ENCODE data around the gene USP13. TPM values are rescaled to one million over a fixed set of nuclear protein-coding genes. Genes with fewer than 3 reads are reported as not detected.

USP13 gene
- total and polyA plus RNA-seq, 2 of the 13 experiments (the other 11 are each of a cell fraction or from before 2014, with no cell fraction given): 15.9 to 36.7 TPM

DNA sequence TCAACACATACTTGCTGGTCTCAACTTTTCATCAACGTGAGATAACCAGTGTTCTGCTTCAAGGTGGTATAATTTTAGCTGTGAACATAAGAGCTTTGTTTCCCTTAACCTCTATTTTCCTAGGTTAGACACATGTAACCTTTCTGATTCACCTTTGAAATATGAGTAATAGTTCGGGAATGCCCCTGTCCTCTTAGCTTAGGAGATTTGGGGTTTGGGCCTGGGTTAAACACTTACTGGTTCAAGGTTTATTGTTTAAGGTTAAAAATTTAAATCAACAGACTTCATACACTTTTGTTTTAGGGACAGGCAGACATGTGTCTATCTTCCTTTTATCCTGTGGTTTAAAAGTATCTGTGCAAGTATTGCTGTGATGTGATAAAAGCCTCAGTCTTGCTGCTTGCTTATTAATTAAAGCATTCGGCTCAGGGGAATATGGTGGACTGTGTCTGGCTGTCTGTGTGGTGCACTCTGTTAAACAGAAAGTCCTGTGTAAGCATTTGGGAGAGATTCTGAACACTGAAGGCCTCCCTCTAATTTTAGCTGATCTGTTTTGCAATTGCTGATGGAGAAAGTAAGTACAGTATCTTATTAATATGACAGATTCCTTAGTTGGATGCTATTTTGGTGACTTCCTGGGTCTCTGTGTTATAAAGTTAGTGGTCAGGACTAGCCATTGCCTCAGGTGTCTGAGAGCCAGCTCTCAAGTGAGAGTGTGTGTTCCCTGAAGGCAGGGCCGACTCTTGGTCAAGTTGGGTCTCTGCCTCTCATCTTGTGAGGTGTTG is 81.8 kb downstream of the USP13 start (continued):
- no peak; the same call in 1 of the 2 replicates for TF ChIP-seq SOX13 (IDR thresholded peaks at IDR 0.05)
- peak in 1 of 2 experiments; percentile 90; a peak in 2 of 4 replicates for TF ChIP-seq SOX13 (CRISPR knock-in tag; conservative IDR thresholded peaks at IDR 0.05 in 1 of 2, IDR thresholded peaks at IDR 0.05 in 1 of 2)
- TF ChIP-seq, protein P1, sequence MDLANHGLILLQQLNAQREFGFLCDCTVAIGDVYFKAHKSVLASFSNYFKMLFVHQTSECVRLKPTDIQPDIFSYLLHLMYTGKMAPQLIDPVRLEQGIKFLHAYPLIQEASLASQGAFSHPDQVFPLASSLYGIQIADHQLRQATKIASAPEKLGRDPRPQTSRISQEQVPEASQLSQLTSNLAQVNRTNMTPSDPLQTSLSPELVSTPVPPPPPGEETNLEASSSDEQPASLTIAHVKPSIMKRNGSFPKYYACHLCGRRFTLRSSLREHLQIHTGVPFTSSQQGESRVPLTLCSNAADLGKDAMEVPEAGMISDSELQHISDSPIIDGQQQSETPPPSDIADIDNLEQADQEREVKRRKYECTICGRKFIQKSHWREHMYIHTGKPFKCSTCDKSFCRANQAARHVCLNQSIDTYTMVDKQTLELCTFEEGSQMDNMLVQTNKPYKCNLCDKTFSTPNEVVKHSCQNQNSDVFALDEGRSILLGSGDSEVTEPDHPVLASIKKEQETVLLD (CRISPR knock-in tag; IDR thresholded peaks at IDR 0.05; ENCODE audit: low read depth): no peak
- peak; percentile 34 for TF ChIP-seq PHF5A (CRISPR knock-in tag; IDR thresholded peaks at IDR 0.05; ENCODE audit: low read depth, unreplicated experiment)
- TF ChIP-seq ZNF274 (CRISPR knock-in tag; IDR thresholded peaks at IDR 0.05): no peak
- TF ChIP-seq KMT2B (CRISPR knock-in tag; IDR thresholded peaks at IDR 0.05): no peak
- TF ChIP-seq BCL6 (CRISPR knock-in tag; IDR thresholded peaks at IDR 0.05): peak; percentile 31; the same call in 1 of the 2 replicates
- TF ChIP-seq, protein P2, sequence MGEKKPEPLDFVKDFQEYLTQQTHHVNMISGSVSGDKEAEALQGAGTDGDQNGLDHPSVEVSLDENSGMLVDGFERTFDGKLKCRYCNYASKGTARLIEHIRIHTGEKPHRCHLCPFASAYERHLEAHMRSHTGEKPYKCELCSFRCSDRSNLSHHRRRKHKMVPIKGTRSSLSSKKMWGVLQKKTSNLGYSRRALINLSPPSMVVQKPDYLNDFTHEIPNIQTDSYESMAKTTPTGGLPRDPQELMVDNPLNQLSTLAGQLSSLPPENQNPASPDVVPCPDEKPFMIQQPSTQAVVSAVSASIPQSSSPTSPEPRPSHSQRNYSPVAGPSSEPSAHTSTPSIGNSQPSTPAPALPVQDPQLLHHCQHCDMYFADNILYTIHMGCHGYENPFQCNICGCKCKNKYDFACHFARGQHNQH (CRISPR knock-in tag; IDR thresholded peaks at IDR 0.05): peak; percentile 24; the same call in 1 of the 2 replicates
- TF ChIP-seq, protein P3, sequence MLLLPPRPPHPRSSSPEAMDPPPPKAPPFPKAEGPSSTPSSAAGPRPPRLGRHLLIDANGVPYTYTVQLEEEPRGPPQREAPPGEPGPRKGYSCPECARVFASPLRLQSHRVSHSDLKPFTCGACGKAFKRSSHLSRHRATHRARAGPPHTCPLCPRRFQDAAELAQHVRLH (CRISPR knock-in tag; IDR thresholded peaks at IDR 0.05; ENCODE audit: borderline replicate concordance, low read depth): no peak; the same call in 1 of the 2 replicates
- no peak for TF ChIP-seq HOXA3 (CRISPR knock-in tag; IDR thresholded peaks at IDR 0.05)
- TF ChIP-seq NR2F1 (CRISPR knock-in tag; IDR thresholded peaks at IDR 0.05): peak; percentile 45 to 77; a peak in 2 of 4 replicates
- TF ChIP-seq, protein P4, sequence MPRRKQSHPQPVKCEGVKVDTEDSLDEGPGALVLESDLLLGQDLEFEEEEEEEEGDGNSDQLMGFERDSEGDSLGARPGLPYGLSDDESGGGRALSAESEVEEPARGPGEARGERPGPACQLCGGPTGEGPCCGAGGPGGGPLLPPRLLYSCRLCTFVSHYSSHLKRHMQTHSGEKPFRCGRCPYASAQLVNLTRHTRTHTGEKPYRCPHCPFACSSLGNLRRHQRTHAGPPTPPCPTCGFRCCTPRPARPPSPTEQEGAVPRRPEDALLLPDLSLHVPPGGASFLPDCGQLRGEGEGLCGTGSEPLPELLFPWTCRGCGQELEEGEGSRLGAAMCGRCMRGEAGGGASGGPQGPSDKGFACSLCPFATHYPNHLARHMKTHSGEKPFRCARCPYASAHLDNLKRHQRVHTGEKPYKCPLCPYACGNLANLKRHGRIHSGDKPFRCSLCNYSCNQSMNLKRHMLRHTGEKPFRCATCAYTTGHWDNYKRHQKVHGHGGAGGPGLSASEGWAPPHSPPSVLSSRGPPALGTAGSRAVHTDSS (CRISPR knock-in tag; conservative IDR thresholded peaks at IDR 0.05): no peak
- TF ChIP-seq THYN1 (CRISPR knock-in tag; IDR thresholded peaks at IDR 0.05; ENCODE audit: borderline replicate concordance, low read depth): no peak
- TF ChIP-seq MATR3 (CRISPR knock-in tag; IDR thresholded peaks at IDR 0.05): no peak
- 0 out of 2 replicates have a peak, but pooled peaks have one; percentile 38 for TF ChIP-seq ZNF205 (CRISPR knock-in tag; IDR thresholded peaks at IDR 0.05)
- peak; percentile 90 for TF ChIP-seq SIX4 (CRISPR knock-in tag; IDR thresholded peaks at IDR 0.05)
- peak; percentile 47; the same call in 1 of the 2 replicates for TF ChIP-seq SIX1 (CRISPR knock-in tag; IDR thresholded peaks at IDR 0.05; ENCODE audit: borderline replicate concordance)
- TF ChIP-seq FOXA3 (CRISPR knock-in tag; IDR thresholded peaks at IDR 0.05): peak; percentile 77
- TF ChIP-seq, protein P5, sequence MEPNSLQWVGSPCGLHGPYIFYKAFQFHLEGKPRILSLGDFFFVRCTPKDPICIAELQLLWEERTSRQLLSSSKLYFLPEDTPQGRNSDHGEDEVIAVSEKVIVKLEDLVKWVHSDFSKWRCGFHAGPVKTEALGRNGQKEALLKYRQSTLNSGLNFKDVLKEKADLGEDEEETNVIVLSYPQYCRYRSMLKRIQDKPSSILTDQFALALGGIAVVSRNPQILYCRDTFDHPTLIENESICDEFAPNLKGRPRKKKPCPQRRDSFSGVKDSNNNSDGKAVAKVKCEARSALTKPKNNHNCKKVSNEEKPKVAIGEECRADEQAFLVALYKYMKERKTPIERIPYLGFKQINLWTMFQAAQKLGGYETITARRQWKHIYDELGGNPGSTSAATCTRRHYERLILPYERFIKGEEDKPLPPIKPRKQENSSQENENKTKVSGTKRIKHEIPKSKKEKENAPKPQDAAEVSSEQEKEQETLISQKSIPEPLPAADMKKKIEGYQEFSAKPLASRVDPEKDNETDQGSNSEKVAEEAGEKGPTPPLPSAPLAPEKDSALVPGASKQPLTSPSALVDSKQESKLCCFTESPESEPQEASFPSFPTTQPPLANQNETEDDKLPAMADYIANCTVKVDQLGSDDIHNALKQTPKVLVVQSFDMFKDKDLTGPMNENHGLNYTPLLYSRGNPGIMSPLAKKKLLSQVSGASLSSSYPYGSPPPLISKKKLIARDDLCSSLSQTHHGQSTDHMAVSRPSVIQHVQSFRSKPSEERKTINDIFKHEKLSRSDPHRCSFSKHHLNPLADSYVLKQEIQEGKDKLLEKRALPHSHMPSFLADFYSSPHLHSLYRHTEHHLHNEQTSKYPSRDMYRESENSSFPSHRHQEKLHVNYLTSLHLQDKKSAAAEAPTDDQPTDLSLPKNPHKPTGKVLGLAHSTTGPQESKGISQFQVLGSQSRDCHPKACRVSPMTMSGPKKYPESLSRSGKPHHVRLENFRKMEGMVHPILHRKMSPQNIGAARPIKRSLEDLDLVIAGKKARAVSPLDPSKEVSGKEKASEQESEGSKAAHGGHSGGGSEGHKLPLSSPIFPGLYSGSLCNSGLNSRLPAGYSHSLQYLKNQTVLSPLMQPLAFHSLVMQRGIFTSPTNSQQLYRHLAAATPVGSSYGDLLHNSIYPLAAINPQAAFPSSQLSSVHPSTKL (CRISPR knock-in tag; IDR thresholded peaks at IDR 0.05): peak; percentile 91
- TF ChIP-seq ZNF337 (CRISPR knock-in tag; IDR thresholded peaks at IDR 0.05; ENCODE audit: borderline replicate concordance, low read depth): no peak
- no peak for TF ChIP-seq ZNF33B (CRISPR knock-in tag; IDR thresholded peaks at IDR 0.05)

Measured in HepG2 (cell line).